ENCODE data around the gene GLRX2.

DNA sequence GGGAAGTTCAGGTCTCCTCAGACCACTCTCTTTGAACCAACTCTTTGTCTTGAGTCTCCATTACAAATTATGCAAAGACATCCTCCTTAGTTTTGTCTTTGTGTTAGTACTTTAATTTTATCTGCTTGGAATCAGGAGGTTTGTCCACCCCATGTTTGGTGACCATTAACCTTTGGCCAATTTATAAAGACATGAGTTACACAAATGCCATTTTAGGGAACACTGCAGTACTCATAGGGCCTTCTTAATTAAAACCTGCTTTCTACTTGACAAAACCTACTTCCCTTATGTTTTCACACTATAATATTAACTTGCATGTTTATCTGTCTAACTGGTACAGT lies 8.7 kb upstream of the GLRX2 start:
- TF ChIP-seq POLR2A (IDR thresholded peaks at IDR 0.05; ENCODE audit: low read length), result no peak
- no peak for TF ChIP-seq GATA1 (IDR thresholded peaks at IDR 0.05; ENCODE audit: low read depth, low read length)

All from erythroblast (primary cell).